ENCODE data around the gene ITGAX. TPM values are rescaled to one million over a fixed set of nuclear protein-coding genes. Genes with fewer than 3 reads are reported as not detected.
"Not testable (repeated sequence)": the region's sequence is repeated elsewhere in the genome, so short reads cannot be mapped to it uniquely, and the experiment has no call there.

Gene ITGAX
- total RNA-seq, 2 experiments from 2014 or later = not detected

- BruUV-seq (replicated peaks) = no TSS peak
- H3K4me1 ChIP-seq (ENCODE audit: insufficient read depth, low read length, poor library complexity, severe bottlenecking) = no peaks in the 10 kb centered on the region
- H4K20me1 ChIP-seq (ENCODE audit: insufficient read depth, low read length) = no peaks in the 10 kb centered on the region
- ChIA-PET CTCF (ENCODE audit: unreplicated experiment) (no interaction called here), POLR2A (no interaction called here)
- no peaks in the 10 kb centered on the region for H3K79me2 ChIP-seq (ENCODE audit: insufficient read depth, low read depth, low read length)
- no peak for DNase-seq (ENCODE audit: low spot score)
- no peak overlapping the region for H3K27ac ChIP-seq (ENCODE audit: low read depth, low read length, poor library complexity, severe bottlenecking)
- H3K4me3 ChIP-seq (ENCODE audit: low read depth, low read length, poor library complexity, severe bottlenecking) = no peak overlapping the region
- no peak overlapping the region for H3K4me2 ChIP-seq (ENCODE audit: low read length)
- intact Hi-C loops (cut with micrococcal nuclease; ENCODE audit: unreplicated experiment) = no loop called here
- no peaks in the 10 kb centered on the region for H3K36me3 ChIP-seq (ENCODE audit: insufficient read depth, low read length)
- TF ChIP-seq CTCF (conservative IDR thresholded peaks at IDR 0.05; ENCODE audit: low read length) (no peak), EZH2phosphoT487 (IDR thresholded peaks at IDR 0.05; ENCODE audit: borderline replicate concordance, low read depth, low read length) (no peak)
- no peaks in the 10 kb centered on the region for H3K9me2 ChIP-seq (ENCODE audit: insufficient read depth, low read length)
- H2AFZ ChIP-seq (ENCODE audit: low read length) = no peak overlapping the region
- no peaks in the 10 kb centered on the region for H3K9me3 ChIP-seq (ENCODE audit: low read length)
Observed at GRCh38 chr16:31416371-31416770, 61.4 kb downstream of the ITGAX start.

GRCh38 chr16:31417036-31417435 lies 62.1 kb downstream of the ITGAX start:
- POLR2A ChIA-PET; BruUV-seq (replicated peaks); H3K4me2 ChIP-seq (ENCODE audit: low read length); H4K20me1 ChIP-seq (ENCODE audit: insufficient read depth, low read length); H3K4me3 ChIP-seq (ENCODE audit: low read depth, low read length, poor library complexity, severe bottlenecking); H3K36me3 ChIP-seq (ENCODE audit: insufficient read depth, low read length); H3K79me2 ChIP-seq (ENCODE audit: insufficient read depth, low read depth, low read length); H3K9me2 ChIP-seq (ENCODE audit: insufficient read depth, low read length); DNase-seq (ENCODE audit: low spot score); H3K4me1 ChIP-seq (ENCODE audit: insufficient read depth, low read length, poor library complexity, severe bottlenecking); CTCF ChIA-PET (ENCODE audit: unreplicated experiment); H3K9me3 ChIP-seq (ENCODE audit: low read length); intact Hi-C loops (cut with micrococcal nuclease; ENCODE audit: unreplicated experiment); H3K27ac ChIP-seq (ENCODE audit: low read depth, low read length, poor library complexity, severe bottlenecking); H2AFZ ChIP-seq (ENCODE audit: low read length): not testable (repeated sequence)

- Histone ChIP-seq H2AFZ (ENCODE audit: low read length) (no peak overlapping the region), H3K79me2 (ENCODE audit: insufficient read depth, low read depth, low read length) (no peaks in the 10 kb centered on the region), H3K9me3 (ENCODE audit: low read length) (no peaks in the 10 kb centered on the region), H3K4me1 (ENCODE audit: insufficient read depth, low read length, poor library complexity, severe bottlenecking) (no peaks in the 10 kb centered on the region), H3K4me2 (ENCODE audit: low read length) (no peak overlapping the region), H3K36me3 (ENCODE audit: insufficient read depth, low read length) (no peaks in the 10 kb centered on the region), H4K20me1 (ENCODE audit: insufficient read depth, low read length) (no peaks in the 10 kb centered on the region), H3K9me2 (ENCODE audit: insufficient read depth, low read length) (no peaks in the 10 kb centered on the region), H3K4me3 (ENCODE audit: low read depth, low read length, poor library complexity, severe bottlenecking) (no peak overlapping the region), H3K27ac (ENCODE audit: low read depth, low read length, poor library complexity, severe bottlenecking) (no peak overlapping the region)
- POLR2A ChIA-PET = no interaction called here
- intact Hi-C loops (cut with micrococcal nuclease; ENCODE audit: unreplicated experiment) = no loop called here
- CTCF ChIA-PET (ENCODE audit: unreplicated experiment) = no interaction called here
- no peak for DNase-seq (ENCODE audit: low spot score)
- TF ChIP-seq EZH2phosphoT487 (IDR thresholded peaks at IDR 0.05; ENCODE audit: borderline replicate concordance, low read depth, low read length) = no peak
- no peak for TF ChIP-seq CTCF (conservative IDR thresholded peaks at IDR 0.05; ENCODE audit: low read length)
- no TSS peak for BruUV-seq (replicated peaks)
Observed at GRCh38 chr16:31417916-31418315, 62.9 kb downstream of the ITGAX start.
